ENCODE results near the gene AMH.

DNA sequence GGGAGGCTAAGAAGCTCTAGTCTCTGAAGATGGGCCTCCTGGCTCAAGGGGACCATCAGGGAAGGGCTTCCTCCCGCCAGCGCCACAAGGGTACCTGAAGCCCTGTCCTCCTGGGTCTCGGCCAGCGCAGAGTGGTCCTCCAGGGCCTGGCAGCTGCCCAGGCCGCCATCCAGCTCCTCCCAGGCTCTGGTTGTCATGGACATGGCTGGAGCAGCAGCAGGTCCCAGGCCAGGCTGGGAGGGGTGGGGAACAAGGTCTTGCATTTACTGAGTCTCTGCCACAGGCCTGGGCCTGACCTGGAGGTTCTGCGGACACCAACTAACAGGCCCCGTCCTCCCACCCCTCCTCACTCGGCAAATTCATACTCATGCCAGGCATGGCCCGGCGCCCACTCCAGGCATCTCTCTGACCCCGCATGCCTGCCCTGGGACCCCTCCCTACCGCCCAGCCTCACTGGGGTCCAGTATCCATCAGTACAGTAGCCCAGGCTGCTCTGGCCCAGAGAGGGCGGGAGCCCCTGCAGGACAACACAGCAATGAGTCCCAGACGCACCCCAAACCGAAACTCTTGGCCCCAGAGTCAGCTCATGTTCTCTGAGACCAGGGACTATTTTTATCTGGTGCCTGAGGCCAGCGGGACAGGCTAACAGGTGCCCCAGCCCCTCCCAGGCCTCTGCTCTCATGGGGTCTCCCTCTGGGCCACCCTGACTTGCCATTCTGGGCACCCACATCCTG, 6.2 kb downstream of the AMH start:
- TF ChIP-seq, protein P1, sequence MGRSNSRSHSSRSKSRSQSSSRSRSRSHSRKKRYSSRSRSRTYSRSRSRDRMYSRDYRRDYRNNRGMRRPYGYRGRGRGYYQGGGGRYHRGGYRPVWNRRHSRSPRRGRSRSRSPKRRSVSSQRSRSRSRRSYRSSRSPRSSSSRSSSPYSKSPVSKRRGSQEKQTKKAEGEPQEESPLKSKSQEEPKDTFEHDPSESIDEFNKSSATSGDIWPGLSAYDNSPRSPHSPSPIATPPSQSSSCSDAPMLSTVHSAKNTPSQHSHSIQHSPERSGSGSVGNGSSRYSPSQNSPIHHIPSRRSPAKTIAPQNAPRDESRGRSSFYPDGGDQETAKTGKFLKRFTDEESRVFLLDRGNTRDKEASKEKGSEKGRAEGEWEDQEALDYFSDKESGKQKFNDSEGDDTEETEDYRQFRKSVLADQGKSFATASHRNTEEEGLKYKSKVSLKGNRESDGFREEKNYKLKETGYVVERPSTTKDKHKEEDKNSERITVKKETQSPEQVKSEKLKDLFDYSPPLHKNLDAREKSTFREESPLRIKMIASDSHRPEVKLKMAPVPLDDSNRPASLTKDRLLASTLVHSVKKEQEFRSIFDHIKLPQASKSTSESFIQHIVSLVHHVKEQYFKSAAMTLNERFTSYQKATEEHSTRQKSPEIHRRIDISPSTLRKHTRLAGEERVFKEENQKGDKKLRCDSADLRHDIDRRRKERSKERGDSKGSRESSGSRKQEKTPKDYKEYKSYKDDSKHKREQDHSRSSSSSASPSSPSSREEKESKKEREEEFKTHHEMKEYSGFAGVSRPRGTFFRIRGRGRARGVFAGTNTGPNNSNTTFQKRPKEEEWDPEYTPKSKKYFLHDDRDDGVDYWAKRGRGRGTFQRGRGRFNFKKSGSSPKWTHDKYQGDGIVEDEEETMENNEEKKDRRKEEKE (IDR thresholded peaks at IDR 0.05): no peak
- TF ChIP-seq CTCF (CRISPR knock-in tag; IDR thresholded peaks at IDR 0.05) (no peak), MAZ (IDR thresholded peaks at IDR 0.05; ENCODE audit: borderline replicate concordance, low read depth, low read length) (no peak), MAZ (CRISPR knock-in tag; IDR thresholded peaks at IDR 0.05; ENCODE audit: low read depth) (no peak), TAF1 (CRISPR knock-in tag; IDR thresholded peaks at IDR 0.05) (no peak), ZNF143 (CRISPR knock-in tag; IDR thresholded peaks at IDR 0.05) (no peak), NBN (conservative IDR thresholded peaks at IDR 0.05) (no peak), SRF (IDR thresholded peaks at IDR 0.05; ENCODE audit: low read depth, low read length) (no peak), EHMT2 (IDR thresholded peaks at IDR 0.05; ENCODE audit: borderline replicate concordance, low read depth, low read length) (no peak), FOXA1 (IDR thresholded peaks at IDR 0.05) (no peak), FOXA1 (CRISPR knock-in tag; IDR thresholded peaks at IDR 0.05) (no peak)
- TF ChIP-seq, protein P2, sequence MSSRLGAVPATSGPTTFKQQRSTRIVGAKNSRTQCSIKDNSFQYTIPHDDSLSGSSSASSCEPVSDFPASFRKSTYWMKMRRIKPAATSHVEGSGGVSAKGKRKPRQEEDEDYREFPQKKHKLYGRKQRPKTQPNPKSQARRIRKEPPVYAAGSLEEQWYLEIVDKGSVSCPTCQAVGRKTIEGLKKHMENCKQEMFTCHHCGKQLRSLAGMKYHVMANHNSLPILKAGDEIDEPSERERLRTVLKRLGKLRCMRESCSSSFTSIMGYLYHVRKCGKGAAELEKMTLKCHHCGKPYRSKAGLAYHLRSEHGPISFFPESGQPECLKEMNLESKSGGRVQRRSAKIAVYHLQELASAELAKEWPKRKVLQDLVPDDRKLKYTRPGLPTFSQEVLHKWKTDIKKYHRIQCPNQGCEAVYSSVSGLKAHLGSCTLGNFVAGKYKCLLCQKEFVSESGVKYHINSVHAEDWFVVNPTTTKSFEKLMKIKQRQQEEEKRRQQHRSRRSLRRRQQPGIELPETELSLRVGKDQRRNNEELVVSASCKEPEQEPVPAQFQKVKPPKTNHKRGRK (CRISPR knock-in tag; IDR thresholded peaks at IDR 0.05): no peak

All from HepG2 (cell line).